Endothelial cell of umbilical vein (primary cell): ENCODE data around the gene NLGN1. TPM values are rescaled to one million over a fixed set of nuclear protein-coding genes. Genes with fewer than 3 reads are reported as not detected.

Experiments used
- BruUV-seq: library from RNA; stranded (reverse); fragments of 400-500 nt; replicated peaks from 2 replicates; lab custom pipeline; 2021; lab: Mats Ljungman, UMichigan
- CTCF ChIA-PET: fragments of 300-600, 350-600 bp; sonication (Branson Sonifier 250); formaldehyde crosslinking; loops from one replicate; lab custom pipeline; 2021; ENCODE audit warnings: antibody characterized with exemption, inconsistent platforms; lab: Charles Lee
- POLR2A ChIA-PET: fragments of 300-600, 350-600 bp; sonication (Branson Sonifier 250); formaldehyde crosslinking; loops from one replicate; lab custom pipeline; 2021; ENCODE audit warnings: antibody characterized with exemption, inconsistent platforms; lab: Charles Lee
- DNase-seq: peaks from one replicate; pipeline ENCODE4 v3.0.0-alpha.2; 2011; ENCODE audit warnings: low read depth, low spot score
- FAIRE-seq: peaks from 2 replicates; lab custom pipeline; 2011; peaks lifted over from hg19 to GRCh38; lab: Jason Lieb, UNC
- H2AFZ ChIP-seq: 2 replicates; pipeline ENCODE4 v1.6.0; 2012; ENCODE audit warnings: low read depth, low read length, control low read depth, inconsistent platforms
- H3K27ac ChIP-seq: 2 replicates; pipeline ENCODE4 v1.5.1; 2011; ENCODE audit warnings: low read depth, mild to moderate bottlenecking, control low read depth, low read length, moderate library complexity; ENCODE audit not compliant: insufficient read depth
- H3K27me3 ChIP-seq, 2 experiments: 2 replicates each; pipeline versions ENCODE4 v1.6.0 to v1.6.1; 2011; ENCODE audit warnings: low read length in 2 of 2, mixed read lengths in 1 of 2; ENCODE audit not compliant: control insufficient read depth in 2 of 2, insufficient read depth in 2 of 2
- H3K36me3 ChIP-seq, 2 experiments: 2 replicates in 1 of 2; 3 replicates in 1 of 2; pipeline ENCODE4 v1.5.1; 2011; ENCODE audit warnings: low read length in 2 of 2, mild to moderate bottlenecking in 1 of 2, moderate library complexity in 1 of 2; ENCODE audit not compliant: control insufficient read depth in 2 of 2, insufficient read depth in 2 of 2; ENCODE audit errors: extremely low read depth in 1 of 2
- H3K4me1 ChIP-seq: 3 replicates; pipeline ENCODE4 v1.5.1; 2011; ENCODE audit warnings: mild to moderate bottlenecking, low read length; ENCODE audit not compliant: control insufficient read depth, insufficient read depth; ENCODE audit errors: extremely low read depth
- H3K4me2 ChIP-seq: 2 replicates; pipeline ENCODE4 v1.6.1; 2011; ENCODE audit warnings: low read length, control low read depth, mixed read lengths; ENCODE audit not compliant: insufficient read depth
- H3K4me3 ChIP-seq, 3 experiments: fragments of 200-600 bp in 1 of 3; sonication (generic), shearing (Covaris generic) in 1 of 3; replicated peaks in 1 of 3; 2 replicates each; pipeline ENCODE4 v1.5.1; 2011 to 2016; ENCODE audit warnings: control low read depth in 3 of 3, low read length in 3 of 3, mild to moderate bottlenecking in 2 of 3, inconsistent platforms in 1 of 3, low read depth in 1 of 3, moderate library complexity in 1 of 3; ENCODE audit not compliant: insufficient read depth in 1 of 3
- H3K79me2 ChIP-seq: 2 replicates; pipeline ENCODE4 v1.6.0; 2012; ENCODE audit warnings: low read length, inconsistent platforms; ENCODE audit not compliant: control insufficient read depth, insufficient read depth
- H3K9ac ChIP-seq: replicated peaks from 2 replicates; pipeline ENCODE3; 2011; ENCODE audit warnings: low read length, control low read depth; ENCODE audit not compliant: insufficient read depth; ENCODE audit errors: extremely low read depth
- H3K9me1 ChIP-seq: replicated peaks from 3 replicates; pipeline ENCODE4 v1.6.0; 2011; ENCODE audit warnings: mild to moderate bottlenecking, low read length; ENCODE audit not compliant: control insufficient read depth, insufficient read depth; ENCODE audit errors: extremely low read depth
- H3K9me3 ChIP-seq: replicated peaks from 2 replicates; pipeline ENCODE4 v1.5.1; 2012; ENCODE audit warnings: low read length, inconsistent platforms; ENCODE audit not compliant: control insufficient read depth, insufficient read depth
- H4K20me1 ChIP-seq: replicated peaks from 2 replicates; pipeline ENCODE3; 2011; ENCODE audit warnings: mild to moderate bottlenecking, low read length; ENCODE audit not compliant: control insufficient read depth, insufficient read depth; ENCODE audit errors: extremely low read depth
- EZH2 ChIP-seq: IDR thresholded peaks from 2 replicates; pipeline ENCODE4 v1.6.1; 2012; ENCODE audit warnings: borderline replicate concordance, low read depth, mild to moderate bottlenecking, moderate library complexity, low read length, inconsistent platforms; ENCODE audit not compliant: severe bottlenecking
- FOS ChIP-seq: IDR thresholded peaks from 2 replicates; pipeline ENCODE4 v1.6.1; 2011; ENCODE audit warnings: mild to moderate bottlenecking, low read length, moderate library complexity, borderline replicate concordance; ENCODE audit not compliant: insufficient read depth
- GATA2 ChIP-seq: IDR thresholded peaks from 2 replicates; pipeline ENCODE4 v1.7.0; 2011; ENCODE audit warnings: low read depth, mild to moderate bottlenecking, moderate library complexity, mixed read lengths, low read length; ENCODE audit not compliant: insufficient read length, insufficient read depth
- JUN ChIP-seq: IDR thresholded peaks from 2 replicates; pipeline ENCODE4 v1.6.1; 2011; ENCODE audit warnings: borderline replicate concordance, low read depth; ENCODE audit not compliant: insufficient read length, insufficient read depth
- MYC ChIP-seq: IDR thresholded peaks from one replicate; pipeline ENCODE4 v1.6.1; 2011; ENCODE audit warnings: mild to moderate bottlenecking, low read depth, low read length
- POLR2A ChIP-seq: IDR thresholded peaks from 2 replicates; pipeline ENCODE4 v1.6.1; 2012; ENCODE audit warnings: low read depth, mild to moderate bottlenecking, control low read depth, low read length
- POLR2AphosphoS5 ChIP-seq: IDR thresholded peaks from 2 replicates; pipeline ENCODE4 v1.6.1; 2012; ENCODE audit warnings: low read depth, mild to moderate bottlenecking, control low read depth, low read length, moderate library complexity; ENCODE audit not compliant: insufficient read depth
- dilution Hi-C: fragments of 300-500 bp; cut with MboI; formaldehyde crosslinking; loops from one replicate; pipeline ENCODE4 v1.15.0; 2019; ENCODE audit warnings: low sequenced_read_pairs; ENCODE audit not compliant: extremely low pct_ligation_motif_present
- intact Hi-C: fragments of 100-400 bp; cut with micrococcal nuclease; formaldehyde crosslinking; loops from one replicate; pipeline ENCODE4 v1.10.0; 2022
- polyA plus RNA-seq, 4 experiments: library from polyadenylated mRNA; depleted of rRNA in 3 of 4; stranded (reverse) in 3 of 4; unstranded in 1 of 4; fragments of >200 nt; gene quantifications; 2 replicates each; pipeline versions ENCODE4 v1.2.1 to v1.2.3, GENCODE V29; 2011 to 2012; ENCODE audit warnings: missing spikeins in 1 of 4
- total RNA-seq: library from RNA; stranded (reverse); gene quantifications from 2 replicates; pipeline ENCODE4 v1.2.3, GENCODE V29; 2021
- TF ChIP-seq, protein P1 (sequence below), 2 donors: IDR thresholded peaks; 1 replicate in 1 of 2; 2 replicates in 1 of 2; pipeline ENCODE4 v1.5.1; 2011; ENCODE audit warnings: low read length in 2 of 2, mild to moderate bottlenecking in 2 of 2, moderate library complexity in 2 of 2, control low read depth in 1 of 2, inconsistent platforms in 1 of 2, low read depth in 1 of 2; ENCODE audit not compliant: insufficient read depth in 1 of 2; ENCODE audit errors: extremely low read depth in 1 of 2
- TF ChIP-seq, protein P2 (sequence below): IDR thresholded peaks from 2 replicates; pipeline ENCODE4 v1.6.1; 2011; ENCODE audit not compliant: insufficient read depth, insufficient read length

The NLGN1 gene
- total and polyA plus RNA-seq, 2 donors (not counting 3 experiments of a cell fraction or from before 2014, with no cell fraction given) = 7.9 to 16.3 TPM

GRCh38 chr3:173556546-173556945, 159.0 kb downstream of the NLGN1 start:
- H3K4me2 ChIP-seq = no peak overlapping the region
- DNase-seq (no peak), FAIRE-seq (no peak)
- H3K9ac ChIP-seq = no peak overlapping the region
- H3K79me2 ChIP-seq = no peaks in the 10 kb centered on the region
- H4K20me1 ChIP-seq = no peaks in the 10 kb centered on the region
- no peaks in the 10 kb centered on the region for H3K9me3 ChIP-seq
- dilution Hi-C loops = no loop called here
- TF ChIP-seq POLR2AphosphoS5 = no peak
- TF ChIP-seq JUN = no peak
- TF ChIP-seq, protein P1, sequence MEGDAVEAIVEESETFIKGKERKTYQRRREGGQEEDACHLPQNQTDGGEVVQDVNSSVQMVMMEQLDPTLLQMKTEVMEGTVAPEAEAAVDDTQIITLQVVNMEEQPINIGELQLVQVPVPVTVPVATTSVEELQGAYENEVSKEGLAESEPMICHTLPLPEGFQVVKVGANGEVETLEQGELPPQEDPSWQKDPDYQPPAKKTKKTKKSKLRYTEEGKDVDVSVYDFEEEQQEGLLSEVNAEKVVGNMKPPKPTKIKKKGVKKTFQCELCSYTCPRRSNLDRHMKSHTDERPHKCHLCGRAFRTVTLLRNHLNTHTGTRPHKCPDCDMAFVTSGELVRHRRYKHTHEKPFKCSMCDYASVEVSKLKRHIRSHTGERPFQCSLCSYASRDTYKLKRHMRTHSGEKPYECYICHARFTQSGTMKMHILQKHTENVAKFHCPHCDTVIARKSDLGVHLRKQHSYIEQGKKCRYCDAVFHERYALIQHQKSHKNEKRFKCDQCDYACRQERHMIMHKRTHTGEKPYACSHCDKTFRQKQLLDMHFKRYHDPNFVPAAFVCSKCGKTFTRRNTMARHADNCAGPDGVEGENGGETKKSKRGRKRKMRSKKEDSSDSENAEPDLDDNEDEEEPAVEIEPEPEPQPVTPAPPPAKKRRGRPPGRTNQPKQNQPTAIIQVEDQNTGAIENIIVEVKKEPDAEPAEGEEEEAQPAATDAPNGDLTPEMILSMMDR (IDR thresholded peaks at IDR 0.05; ENCODE audit: extremely low read depth in 1 of 2, insufficient read depth in 1 of 2, low read depth in 1 of 2, low read length in 2 of 2) = no peak
- TF ChIP-seq POLR2A = no peak
- no peak for TF ChIP-seq MYC
- no peak for TF ChIP-seq GATA2
- TF ChIP-seq, protein P2, sequence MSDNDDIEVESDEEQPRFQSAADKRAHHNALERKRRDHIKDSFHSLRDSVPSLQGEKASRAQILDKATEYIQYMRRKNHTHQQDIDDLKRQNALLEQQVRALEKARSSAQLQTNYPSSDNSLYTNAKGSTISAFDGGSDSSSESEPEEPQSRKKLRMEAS = no peak
- no peak for TF ChIP-seq FOS
- TF ChIP-seq EZH2 = no peak
- intact Hi-C loops = no loop called here
- no peaks in the 10 kb centered on the region for H3K4me1 ChIP-seq
- no TSS peak for BruUV-seq
- CTCF ChIA-PET = no interaction called here
- H3K36me3 ChIP-seq = no peaks in the 10 kb centered on the region
- no peaks in the 10 kb centered on the region for H3K9me1 ChIP-seq
- POLR2A ChIA-PET = no interaction called here
- H3K27ac ChIP-seq = no peak overlapping the region
- H3K27me3 ChIP-seq = no peaks in the 10 kb centered on the region
- no peak overlapping the region for H3K4me3 ChIP-seq
- H2AFZ ChIP-seq = no peak overlapping the region
